ENCODE results near the gene TNS3.

Gene TNS3

GRCh38 chr7:47329320-47329926, 252.5 kb downstream of the TNS3 start:
- no peak for DNase-seq (ENCODE audit: low spot score)

DNA sequence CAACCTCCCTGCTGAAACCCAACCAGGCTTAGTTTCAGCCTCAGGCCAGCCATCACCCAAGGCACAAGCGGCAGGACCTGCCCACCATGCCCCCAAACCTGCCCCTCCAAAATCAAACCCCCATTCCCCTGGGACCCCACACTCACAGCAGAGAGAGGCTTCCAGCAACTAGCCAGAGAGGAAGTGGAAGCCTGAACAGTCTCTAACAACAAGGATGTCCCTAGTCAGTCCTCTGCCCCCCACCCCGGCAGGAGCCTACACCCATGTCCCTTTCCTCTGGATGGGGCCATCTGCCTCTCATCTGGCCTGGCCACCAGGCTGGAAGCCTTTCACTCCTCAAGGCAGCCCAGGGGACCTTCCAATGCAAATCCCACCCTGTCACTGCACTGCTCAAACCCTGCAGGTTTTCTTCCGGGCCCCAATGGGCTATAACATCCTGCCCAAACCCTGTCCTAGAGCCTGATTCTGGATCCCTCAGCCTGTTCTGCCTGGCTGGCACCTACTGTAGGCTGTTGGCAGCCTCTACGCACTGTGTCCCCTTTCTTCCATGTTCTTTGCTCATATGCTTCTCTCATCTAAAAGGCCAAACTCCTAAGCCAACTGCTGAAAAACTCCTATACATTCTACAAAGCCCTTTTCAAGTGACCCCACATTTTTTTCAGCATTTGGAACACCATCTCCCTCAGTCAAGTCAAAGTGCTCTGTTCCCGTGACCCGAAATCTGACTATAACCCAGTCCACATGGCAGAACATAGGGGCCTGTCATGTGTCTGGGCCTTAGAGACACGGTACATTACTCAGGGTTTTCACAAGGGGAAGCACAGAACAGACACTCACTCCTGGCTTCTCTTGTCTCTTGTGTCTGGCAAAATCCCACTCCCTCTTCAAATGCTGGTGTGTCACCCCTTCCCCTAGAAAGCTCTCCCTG, 253.3 kb downstream of the TNS3 start:
- DNase-seq (ENCODE audit: low spot score), result no peak

GRCh38 chr7:47327698-47328391, 254.1 kb downstream of the TNS3 start:
- DNase-seq (ENCODE audit: low spot score), result peak; percentile 96

DNA sequence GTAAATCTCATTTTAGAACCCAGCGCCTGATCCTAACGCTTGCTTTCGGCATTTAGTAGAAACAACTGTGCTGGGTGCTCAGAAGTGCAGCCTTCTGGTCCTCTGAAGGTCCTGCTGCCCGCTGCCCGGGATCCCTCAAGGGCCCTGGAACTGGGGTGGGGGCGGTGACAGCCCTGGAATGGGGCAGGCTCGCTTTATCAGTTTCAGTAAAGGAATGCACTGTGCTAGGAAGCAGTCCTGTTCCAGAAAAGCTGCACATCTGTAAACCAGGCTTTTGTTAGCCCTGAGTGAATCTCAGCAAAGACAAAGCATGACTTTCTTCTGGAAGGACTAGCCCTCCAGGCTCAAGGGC, 254.6 kb downstream of the TNS3 start:
- peak; percentile 39 for DNase-seq (ENCODE audit: low spot score)

DNA sequence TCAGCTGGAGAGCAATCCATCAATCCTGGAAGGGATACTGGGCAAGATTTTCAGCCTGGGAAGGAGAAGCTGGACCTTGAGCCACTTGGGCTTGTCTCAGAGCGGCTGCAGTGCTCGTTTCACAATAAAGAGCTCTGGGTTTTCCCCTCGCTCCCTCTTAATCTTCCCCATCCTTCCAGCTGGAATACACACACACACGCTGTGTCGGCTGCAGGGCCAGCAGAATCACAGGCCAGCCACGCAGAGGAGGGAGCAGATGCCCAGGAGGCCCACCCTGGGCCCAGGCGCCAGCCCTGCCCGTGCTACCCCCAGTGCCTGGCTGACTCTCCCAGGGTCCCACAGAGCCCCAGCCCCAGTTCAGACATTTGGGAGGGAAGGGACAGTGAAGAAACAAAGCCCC, 255.1 kb downstream of the TNS3 start:
- peak; percentile 48 for DNase-seq (ENCODE audit: low spot score)

DNA sequence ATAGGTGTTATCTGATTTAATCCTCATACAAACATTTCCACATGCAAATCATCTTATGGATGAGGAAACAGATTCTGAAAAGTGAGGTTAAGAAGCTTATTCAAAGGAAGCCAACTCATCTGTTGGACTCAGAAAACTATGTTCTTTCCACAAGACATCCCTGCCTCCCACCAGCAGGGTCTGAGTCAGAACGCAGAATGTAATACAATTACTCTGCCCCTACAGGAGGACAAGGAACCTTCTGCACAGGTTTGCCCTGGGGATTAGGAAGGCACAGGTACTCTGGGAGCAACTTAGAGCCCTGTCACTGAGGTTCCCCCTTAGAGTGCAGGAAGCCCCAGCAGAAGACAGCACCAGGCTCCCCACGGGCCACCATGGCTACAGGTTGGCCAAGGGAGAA, 255.7 kb downstream of the TNS3 start:
- DNase-seq (ENCODE audit: low spot score), result peak; percentile 45

- DNase-seq (ENCODE audit: low spot score), result no peak
Observed at GRCh38 chr7:47325337-47325736, 256.6 kb downstream of the TNS3 start.

- DNase-seq (ENCODE audit: low spot score), result no peak
Observed at GRCh38 chr7:47323904-47324303, 258.0 kb downstream of the TNS3 start.

DNA sequence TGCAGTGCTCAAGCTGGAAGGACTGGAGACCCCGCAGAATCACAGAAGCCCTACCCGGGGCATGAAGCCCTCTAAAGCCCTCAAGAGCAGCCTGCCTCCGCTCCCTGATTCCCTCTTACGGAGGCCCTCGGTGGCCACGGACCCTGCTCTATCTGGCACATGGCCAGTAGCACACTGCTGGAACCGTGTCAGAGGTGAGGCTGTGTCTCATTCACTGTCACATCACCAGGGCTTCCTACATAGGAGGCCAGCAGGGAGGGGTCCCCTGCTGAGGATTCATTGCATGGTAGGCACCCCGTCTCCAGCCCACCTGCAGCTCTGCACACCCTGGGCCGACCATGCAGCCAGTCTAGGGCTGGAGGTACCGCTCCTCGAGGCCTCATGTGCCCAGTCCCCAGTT, 259.2 kb downstream of the TNS3 start:
- no peak for DNase-seq (ENCODE audit: low spot score)

DNA sequence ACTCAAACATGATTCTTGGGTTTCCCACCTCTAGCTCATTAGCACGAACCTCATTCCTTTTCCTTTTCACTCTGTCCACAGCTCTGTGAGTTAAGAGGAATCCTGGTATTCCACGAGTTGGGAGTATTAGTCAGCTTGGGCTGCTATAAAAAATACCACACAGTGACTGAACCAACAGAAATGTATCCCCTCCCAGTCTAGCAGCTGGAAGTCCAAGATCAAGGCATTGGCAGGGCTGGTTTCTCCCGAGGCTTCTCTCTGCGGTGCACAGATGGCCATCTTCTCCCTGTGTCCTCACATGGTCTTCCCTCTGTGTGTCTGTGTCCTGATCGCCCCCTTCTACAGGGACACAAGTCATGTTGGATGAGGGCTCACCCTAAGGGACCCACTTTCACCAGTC, 261.6 kb downstream of the TNS3 start:
- DNase-seq (ENCODE audit: low spot score), result no peak

DNA sequence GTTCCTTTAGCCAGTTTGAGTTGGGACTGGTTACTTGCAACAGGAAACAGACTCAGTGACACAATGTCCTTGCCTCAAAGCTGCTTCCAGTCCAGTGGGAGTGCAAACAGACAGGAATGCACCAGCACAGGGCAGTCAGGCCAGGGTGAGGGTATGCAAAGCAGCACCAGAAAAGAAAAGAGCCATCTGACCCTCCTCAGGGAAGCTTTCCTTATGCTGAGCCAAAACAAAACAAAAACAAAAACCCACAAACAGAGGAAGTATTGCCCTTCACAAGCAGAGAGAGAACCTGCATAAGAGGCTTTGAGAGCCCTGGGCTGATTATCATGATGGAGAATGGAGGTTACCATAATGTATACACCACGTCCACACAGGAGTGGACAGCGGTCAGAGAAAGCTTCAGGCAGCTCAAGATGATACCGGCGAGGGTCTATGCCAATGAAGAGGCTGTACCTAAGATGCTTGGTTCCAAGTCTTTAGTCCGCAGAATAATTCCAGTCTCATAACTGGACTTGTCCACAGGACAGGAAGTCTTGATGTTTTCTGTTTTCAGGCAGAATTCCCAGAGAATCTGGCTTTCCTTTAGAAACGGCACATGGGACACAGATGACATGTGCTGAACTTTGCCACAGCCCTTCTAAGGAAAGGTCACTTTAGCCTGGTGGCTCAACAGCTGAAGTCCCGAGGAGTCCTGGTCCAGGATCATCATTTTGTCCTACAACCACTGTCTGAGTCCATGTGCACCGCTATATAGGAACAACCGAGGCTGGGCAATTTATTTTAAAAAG, 263.3 kb downstream of the TNS3 start:
- no peak for DNase-seq (ENCODE audit: low spot score)

- DNase-seq (ENCODE audit: low spot score), result no peak
Observed at GRCh38 chr7:47317487-47317886, 264.4 kb downstream of the TNS3 start.

GRCh38 chr7:47314728-47315607, 266.9 kb downstream of the TNS3 start:
- peak; percentile 40 for DNase-seq (ENCODE audit: low spot score)

GRCh38 chr7:47314248-47314647, 267.7 kb downstream of the TNS3 start:
- DNase-seq (ENCODE audit: low spot score), result no peak

GRCh38 chr7:47313564-47313963, 268.3 kb downstream of the TNS3 start:
- no peak for DNase-seq (ENCODE audit: low spot score)

DNA sequence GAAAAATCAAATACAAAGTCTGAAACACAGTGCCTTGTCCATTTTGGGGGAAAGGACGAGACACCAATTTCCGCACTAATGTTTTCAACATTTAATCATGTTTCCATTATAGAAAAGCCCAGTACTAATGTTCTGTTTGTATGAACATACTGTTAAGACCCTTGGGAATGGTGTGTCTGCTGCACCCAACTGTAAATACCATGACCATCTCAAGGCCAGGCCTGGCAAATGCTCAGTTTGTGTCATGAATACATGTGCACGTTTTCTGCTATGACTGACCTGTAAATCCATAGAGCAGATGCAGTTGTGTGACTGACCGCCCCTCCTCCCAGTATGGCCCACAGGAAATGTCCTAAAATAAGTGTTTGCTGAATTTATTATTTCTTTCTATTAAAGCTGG, 270.0 kb downstream of the TNS3 start:
- DNase-seq (ENCODE audit: low spot score), result no peak

- DNase-seq (ENCODE audit: low spot score), result no peak
Observed at GRCh38 chr7:47310020-47310419, 271.9 kb downstream of the TNS3 start.

DNA sequence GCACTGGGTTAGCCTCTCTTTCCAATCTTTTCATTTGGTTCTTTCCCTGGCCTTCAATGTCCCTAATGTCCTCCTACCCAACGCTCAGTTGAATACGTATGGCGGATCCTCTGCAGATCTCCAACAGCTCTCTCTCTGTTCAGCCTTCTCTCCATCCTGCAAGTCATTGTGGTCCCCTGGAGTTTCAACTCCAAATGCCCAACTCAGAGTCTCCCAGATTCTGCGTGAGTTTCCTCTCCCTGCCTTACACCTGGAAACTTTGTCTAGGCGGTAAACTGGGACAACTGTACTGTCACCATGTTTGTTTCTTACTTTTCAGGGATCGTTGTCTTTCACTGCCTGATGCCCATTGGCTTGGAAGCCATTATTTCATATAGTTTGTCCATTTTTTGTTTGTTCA, 273.1 kb downstream of the TNS3 start:
- DNase-seq (ENCODE audit: low spot score), result no peak

- DNase-seq (ENCODE audit: low spot score), result no peak
Observed at GRCh38 chr7:47307311-47307710, 274.6 kb downstream of the TNS3 start.

DNA sequence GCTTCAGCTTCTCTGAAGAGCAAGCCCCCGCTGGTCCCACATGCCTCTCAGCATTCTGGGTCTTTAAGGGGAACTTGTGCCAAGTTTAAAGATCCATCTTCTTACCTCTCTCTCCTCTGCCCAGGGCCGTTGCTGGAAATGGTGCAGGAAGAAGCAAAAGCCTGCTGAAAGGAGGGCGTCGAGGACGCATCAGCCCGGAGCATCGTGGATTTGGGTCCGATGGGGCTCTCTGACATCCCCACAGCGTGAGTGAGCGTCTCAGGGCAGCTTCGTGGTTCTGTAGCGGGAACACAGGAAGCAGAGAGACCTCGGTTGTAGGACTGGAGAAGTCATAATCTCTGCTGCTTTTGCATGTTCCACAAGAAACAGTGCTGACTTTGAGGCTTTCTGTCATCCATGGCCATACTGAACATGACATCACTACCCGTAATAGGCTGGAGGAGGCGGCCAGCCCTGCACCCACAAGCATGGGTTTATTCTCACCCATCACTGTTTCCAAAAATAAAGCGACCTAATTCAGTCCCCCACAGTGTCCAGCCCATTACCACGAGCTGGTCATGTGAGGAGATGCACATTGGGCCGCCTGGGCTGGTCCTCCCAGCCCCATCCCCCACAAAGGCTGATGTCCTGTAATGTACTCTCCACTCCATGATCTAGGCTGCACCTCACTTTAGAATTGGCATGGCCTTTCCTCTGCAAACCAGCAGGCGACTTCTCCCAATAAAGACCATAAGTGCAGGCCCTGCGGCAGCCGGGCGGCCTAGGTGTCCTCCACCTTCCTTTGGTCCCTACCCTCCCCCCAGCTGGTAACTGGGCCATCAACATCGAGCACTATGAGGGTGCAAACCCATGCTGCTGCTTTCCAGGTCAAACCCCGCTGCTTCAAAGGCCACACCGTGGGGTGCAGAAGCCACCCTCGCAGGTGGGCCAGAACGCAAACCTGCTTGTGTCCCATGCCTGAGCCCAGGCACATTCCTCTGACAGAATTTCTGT, 276.9 kb downstream of the TNS3 start:
- no peak for DNase-seq (ENCODE audit: low spot score)
